ENCODE measurements around the gene SUPT4H1. TPM values are rescaled to one million over a fixed set of nuclear protein-coding genes. Genes with fewer than 3 reads are reported as not detected.

SUPT4H1 gene
- total and polyA plus RNA-seq, 9 of the 15 experiments (the other 6 are each of a cell fraction or from before 2014, with no cell fraction given) = 62.1 to 320 (median 117) TPM

GRCh38 chr17:58327363-58328194, 24.4 kb downstream of the SUPT4H1 start (continued):
- TF ChIP-seq BRCA1 (IDR thresholded peaks at IDR 0.05) (no peak), BRCA1 (CRISPR knock-in tag; IDR thresholded peaks at IDR 0.05) (no peak), NR1H2 (CRISPR knock-in tag; IDR thresholded peaks at IDR 0.05) (0 out of 2 replicates have a peak, but pooled peaks have one; percentile 74), GTF2B (IDR thresholded peaks at IDR 0.05; ENCODE audit: extremely low read depth, insufficient read length) (no peak), E4F1 (CRISPR knock-in tag; IDR thresholded peaks at IDR 0.05; ENCODE audit: borderline replicate concordance) (peak; percentile 56; the same call in 1 of the 2 replicates), RFX1 (IDR thresholded peaks at IDR 0.05) (no peak), NFE2L1 (tag; IDR thresholded peaks at IDR 0.05; ENCODE audit: borderline replicate concordance, low read depth) (no peak), CEBPG (CRISPR knock-in tag; IDR thresholded peaks at IDR 0.05) (no peak), CEBPG (tag; conservative IDR thresholded peaks at IDR 0.05 in 1 of 2, IDR thresholded peaks at IDR 0.05 in 1 of 2) (no peak), CBX8 (IDR thresholded peaks at IDR 0.05; ENCODE audit: borderline replicate concordance, extremely low read depth, low read depth, low read length, poor library complexity, severe bottlenecking) (no peak), ZNF695 (CRISPR knock-in tag; IDR thresholded peaks at IDR 0.05) (no peak), ZNF263 (CRISPR knock-in tag; IDR thresholded peaks at IDR 0.05; ENCODE audit: borderline replicate concordance) (no peak), STAT5A (IDR thresholded peaks at IDR 0.05; ENCODE audit: borderline replicate concordance, low read length) (no peak)
- TF ChIP-seq, protein P1, sequence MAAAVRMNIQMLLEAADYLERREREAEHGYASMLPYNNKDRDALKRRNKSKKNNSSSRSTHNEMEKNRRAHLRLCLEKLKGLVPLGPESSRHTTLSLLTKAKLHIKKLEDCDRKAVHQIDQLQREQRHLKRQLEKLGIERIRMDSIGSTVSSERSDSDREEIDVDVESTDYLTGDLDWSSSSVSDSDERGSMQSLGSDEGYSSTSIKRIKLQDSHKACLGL (CRISPR knock-in tag; IDR thresholded peaks at IDR 0.05; ENCODE audit: borderline replicate concordance, poor library complexity, severe bottlenecking) = no peak
